Measurements from ENCODE around the gene ZNF638. TPM values are rescaled to one million over a fixed set of nuclear protein-coding genes. Genes with fewer than 3 reads are reported as not detected.

The ZNF638 gene
- total RNA-seq, 1 experiment from 2014 or later, result 108 TPM

DNA sequence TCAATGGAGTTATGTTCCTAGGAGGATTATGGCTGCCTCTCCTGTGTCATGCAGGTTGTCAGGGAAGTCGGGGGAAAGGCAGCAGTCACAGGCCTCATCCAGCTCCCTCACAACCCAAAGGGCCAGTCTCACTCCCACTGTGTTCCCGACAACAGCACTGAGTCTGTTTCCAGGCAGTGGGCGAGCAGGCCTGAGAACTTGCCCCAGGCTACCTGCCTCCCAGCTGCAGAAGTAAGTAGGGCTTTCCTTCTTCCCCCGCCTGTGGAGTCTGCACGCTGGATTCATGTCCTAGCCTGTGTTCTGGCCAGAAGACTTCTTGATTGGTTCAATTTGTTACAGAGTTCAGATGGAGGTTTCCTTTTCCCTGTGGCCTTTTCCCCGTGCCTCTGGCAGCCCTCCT, 8.2 kb upstream of the ZNF638 start:
- no TSS peak for BruUV-seq (replicated peaks)
- ChIA-PET CTCF (interaction anchor here (1.3 kb wide), 1 partner anchor 8 kb away, joined by 3 read pairs; the partner anchor contains the start of gene ZNF638), RAD21 (ENCODE audit: low non-redundant PET in 1 of 2, low total read pairs in 2 of 2, uncharacterized antibody in 2 of 2, unreplicated experiment in 2 of 2) (no interaction called here)

DNA sequence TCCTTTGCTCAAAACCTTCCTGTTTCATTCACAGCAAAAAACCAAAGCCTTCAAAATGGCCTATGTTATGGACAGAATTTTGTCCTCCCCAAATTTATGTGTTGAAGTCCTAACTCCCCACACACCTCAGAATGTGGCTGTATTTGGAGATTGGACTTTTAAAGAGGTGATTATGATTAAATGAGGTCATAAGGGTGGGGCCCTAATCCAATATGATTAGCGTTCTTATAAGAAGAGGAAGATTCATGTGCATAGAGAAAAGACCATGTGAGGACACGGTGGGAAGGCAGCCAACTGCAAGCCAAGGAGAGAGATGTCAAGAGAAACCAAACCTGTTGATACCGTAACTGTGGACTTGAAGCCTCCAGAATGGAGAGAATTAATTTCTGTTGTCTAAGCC, 4.6 kb upstream of the ZNF638 start:
- no TSS peak for BruUV-seq (replicated peaks)
- Histone ChIP-seq H3K9me2 (ENCODE audit: insufficient read depth) (no peaks in the 10 kb centered on the region), H3K27ac (ENCODE audit: low read depth, low read length) (no peak overlapping the region), H3K9me3 (ENCODE audit: control insufficient read depth in 1 of 2, insufficient read depth in 1 of 2, low read depth in 1 of 2, low read length in 2 of 2) (no peaks in the 10 kb centered on the region), H3K36me3 (ENCODE audit: control insufficient read depth in 1 of 2, insufficient read depth in 2 of 2, low read length in 2 of 2) (no peaks in the 10 kb centered on the region), H4K20me1 (ENCODE audit: insufficient read depth) (no peaks in the 10 kb centered on the region), H3K4me3 (replicated peaks in 1 of 2; ENCODE audit: low read depth in 1 of 2, low read length in 2 of 2) (no peak overlapping the region), H2AFZ (ENCODE audit: low read depth, low read length, poor library complexity, severe bottlenecking) (no peak overlapping the region), H3K27me3 (ENCODE audit: insufficient read depth, low read length) (no peaks in the 10 kb centered on the region), H3K79me2 (ENCODE audit: insufficient read depth, low read length) (peaks cover 34% of the 10 kb centered on the region), H3K9ac (ENCODE audit: low read length) (no peak overlapping the region), H3K4me1 (ENCODE audit: control insufficient read depth in 1 of 2, insufficient read depth in 2 of 2, low read length in 2 of 2) (peaks cover 0 to 16% of the 10 kb centered on the region in 2 experiments; a peak in 2 of 4 replicates), H3K4me2 (ENCODE audit: low read length) (no peak overlapping the region)
- ChIA-PET CTCF (no interaction called here), RAD21 (ENCODE audit: low non-redundant PET in 1 of 2, low total read pairs in 2 of 2, uncharacterized antibody in 2 of 2, unreplicated experiment in 2 of 2) (no interaction called here), POLR2A (no interaction called here)
- DNase-seq (ENCODE audit: low read depth, low spot score) (no peak), ATAC-seq (no peak)
- intact Hi-C loops (cut with micrococcal nuclease), result no loop called here
- TF ChIP-seq CBX3 (IDR thresholded peaks at IDR 0.05; ENCODE audit: low read depth) (no peak), POLR2A (IDR thresholded peaks at IDR 0.05; ENCODE audit: borderline replicate concordance, extremely low read depth, insufficient read depth, insufficient read length) (no peak), ZNF274 (IDR thresholded peaks at IDR 0.05; ENCODE audit: low read depth, low read length) (no peak), TCF7L2 (IDR thresholded peaks at IDR 0.05; ENCODE audit: borderline replicate concordance, extremely low read depth, insufficient read depth, insufficient read length) (no peak), EZH2phosphoT487 (IDR thresholded peaks at IDR 0.05; ENCODE audit: borderline replicate concordance) (no peak), RAD21 (IDR thresholded peaks at IDR 0.05; ENCODE audit: low read depth) (no peak)
- TF ChIP-seq, protein P1, sequence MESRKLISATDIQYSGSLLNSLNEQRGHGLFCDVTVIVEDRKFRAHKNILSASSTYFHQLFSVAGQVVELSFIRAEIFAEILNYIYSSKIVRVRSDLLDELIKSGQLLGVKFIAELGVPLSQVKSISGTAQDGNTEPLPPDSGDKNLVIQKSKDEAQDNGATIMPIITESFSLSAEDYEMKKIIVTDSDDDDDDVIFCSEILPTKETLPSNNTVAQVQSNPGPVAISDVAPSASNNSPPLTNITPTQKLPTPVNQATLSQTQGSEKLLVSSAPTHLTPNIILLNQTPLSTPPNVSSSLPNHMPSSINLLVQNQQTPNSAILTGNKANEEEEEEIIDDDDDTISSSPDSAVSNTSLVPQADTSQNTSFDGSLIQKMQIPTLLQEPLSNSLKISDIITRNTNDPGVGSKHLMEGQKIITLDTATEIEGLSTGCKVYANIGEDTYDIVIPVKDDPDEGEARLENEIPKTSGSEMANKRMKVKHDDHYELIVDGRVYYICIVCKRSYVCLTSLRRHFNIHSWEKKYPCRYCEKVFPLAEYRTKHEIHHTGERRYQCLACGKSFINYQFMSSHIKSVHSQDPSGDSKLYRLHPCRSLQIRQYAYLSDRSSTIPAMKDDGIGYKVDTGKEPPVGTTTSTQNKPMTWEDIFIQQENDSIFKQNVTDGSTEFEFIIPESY (IDR thresholded peaks at IDR 0.05; ENCODE audit: extremely low read depth, insufficient replicate concordance, low read length), result no peak
- TF ChIP-seq, protein P2, sequence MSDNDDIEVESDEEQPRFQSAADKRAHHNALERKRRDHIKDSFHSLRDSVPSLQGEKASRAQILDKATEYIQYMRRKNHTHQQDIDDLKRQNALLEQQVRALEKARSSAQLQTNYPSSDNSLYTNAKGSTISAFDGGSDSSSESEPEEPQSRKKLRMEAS (IDR thresholded peaks at IDR 0.05), result no peak

More for the DNA sequence above, 8.2 kb upstream of the ZNF638 start:
- TF ChIP-seq, protein P1 (IDR thresholded peaks at IDR 0.05; ENCODE audit: extremely low read depth, insufficient replicate concordance, low read length), result no peak
- TF ChIP-seq CBX3 (IDR thresholded peaks at IDR 0.05; ENCODE audit: low read depth), result no peak
- TF ChIP-seq, protein P3, sequence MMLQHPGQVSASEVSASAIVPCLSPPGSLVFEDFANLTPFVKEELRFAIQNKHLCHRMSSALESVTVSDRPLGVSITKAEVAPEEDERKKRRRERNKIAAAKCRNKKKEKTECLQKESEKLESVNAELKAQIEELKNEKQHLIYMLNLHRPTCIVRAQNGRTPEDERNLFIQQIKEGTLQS (IDR thresholded peaks at IDR 0.05), result no peak
- TF ChIP-seq ZFX (IDR thresholded peaks at IDR 0.05), result no peak
- no peak for TF ChIP-seq SRF (IDR thresholded peaks at IDR 0.05; ENCODE audit: low read depth)
- TF ChIP-seq CEBPB (IDR thresholded peaks at IDR 0.05; ENCODE audit: low read depth), result no peak
- no peak for TF ChIP-seq ELF1 (IDR thresholded peaks at IDR 0.05; ENCODE audit: borderline replicate concordance, low read depth)
- no peak for TF ChIP-seq EGR1 (IDR thresholded peaks at IDR 0.05; ENCODE audit: low read depth)
- TF ChIP-seq ZNF274 (IDR thresholded peaks at IDR 0.05; ENCODE audit: low read depth, low read length), result no peak
- TF ChIP-seq RAD21 (IDR thresholded peaks at IDR 0.05; ENCODE audit: low read depth), result no peak
- Histone ChIP-seq H3K4me1 (ENCODE audit: control insufficient read depth in 1 of 2, insufficient read depth in 2 of 2, low read length in 2 of 2) (0 out of 4 replicates have a peak, but pooled peaks cover 0 to 8% of the 10 kb centered on the region in 2 experiments), H3K4me2 (ENCODE audit: low read length) (no peak overlapping the region), H3K27me3 (ENCODE audit: insufficient read depth, low read length) (no peaks in the 10 kb centered on the region), H3K9me2 (ENCODE audit: insufficient read depth) (no peaks in the 10 kb centered on the region), H2AFZ (ENCODE audit: low read depth, low read length, poor library complexity, severe bottlenecking) (no peak overlapping the region), H3K27ac (ENCODE audit: low read depth, low read length) (no peak overlapping the region), H3K79me2 (ENCODE audit: insufficient read depth, low read length) (peaks cover 34% of the 10 kb centered on the region), H3K36me3 (ENCODE audit: control insufficient read depth in 1 of 2, insufficient read depth in 2 of 2, low read length in 2 of 2) (no peaks in the 10 kb centered on the region), H3K4me3 (replicated peaks in 1 of 2; ENCODE audit: low read depth in 1 of 2, low read length in 2 of 2) (no peak overlapping the region), H3K9ac (ENCODE audit: low read length) (no peak overlapping the region), H3K9me3 (ENCODE audit: control insufficient read depth in 1 of 2, insufficient read depth in 1 of 2, low read depth in 1 of 2, low read length in 2 of 2) (no peaks in the 10 kb centered on the region), H4K20me1 (ENCODE audit: insufficient read depth) (no peaks in the 10 kb centered on the region)
- POLR2A ChIA-PET, result no interaction called here
- ATAC-seq (no peak), DNase-seq (ENCODE audit: low read depth, low spot score) (no peak)
- intact Hi-C loops (cut with micrococcal nuclease), result no loop called here
